Muscle of arm (tissue), 12 donors: ENCODE data around the gene ABCA13. TPM values are rescaled to one million over a fixed set of nuclear protein-coding genes. Genes with fewer than 3 reads are reported as not detected.

Source experiments
- DNase-seq: peaks from one replicate; pipeline ENCODE4 v3.0.0-alpha.2; 2013
- polyA plus RNA-seq, 12 donors: library from polyadenylated mRNA; unstranded; fragments of 120-200 nt; gene quantifications; one replicate each; pipeline ENCODE4 v1.2.1, GENCODE V29; 2013; ENCODE audit not compliant: insufficient read length in 12 of 12

Gene ABCA13
- polyA plus RNA-seq, 12 donors: 0.01 to 0.36 (median 0.11) TPM; not detected in 2

DNA sequence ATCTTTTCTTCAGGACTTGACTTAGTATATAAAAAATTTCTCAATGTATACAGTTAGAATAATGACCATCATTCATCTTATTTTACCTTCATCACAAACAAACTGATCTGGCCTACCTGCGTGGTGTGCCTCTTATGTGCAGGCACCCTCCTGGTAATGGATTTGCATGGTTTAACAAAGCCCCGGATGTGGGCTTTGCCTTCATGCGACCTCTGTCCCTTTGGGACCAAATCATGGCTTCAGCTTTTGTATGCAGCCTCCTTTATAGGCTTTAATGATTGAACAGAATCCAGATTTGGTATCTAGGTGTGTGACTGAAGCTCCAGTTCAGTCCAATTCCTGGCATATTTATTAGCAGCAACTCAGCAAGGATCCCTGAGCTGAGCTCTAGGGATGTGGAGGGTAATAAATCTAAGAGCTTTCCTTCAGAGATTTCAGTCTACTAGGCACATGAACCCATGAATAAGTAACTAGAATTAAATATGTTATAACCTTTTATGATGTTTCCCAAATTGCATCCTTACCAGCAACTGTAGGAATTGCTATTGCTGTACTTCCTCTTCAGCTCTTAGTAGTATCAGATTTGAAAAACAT, 256.9 kb downstream of the ABCA13 start:
- DNase-seq: no peak

DNA sequence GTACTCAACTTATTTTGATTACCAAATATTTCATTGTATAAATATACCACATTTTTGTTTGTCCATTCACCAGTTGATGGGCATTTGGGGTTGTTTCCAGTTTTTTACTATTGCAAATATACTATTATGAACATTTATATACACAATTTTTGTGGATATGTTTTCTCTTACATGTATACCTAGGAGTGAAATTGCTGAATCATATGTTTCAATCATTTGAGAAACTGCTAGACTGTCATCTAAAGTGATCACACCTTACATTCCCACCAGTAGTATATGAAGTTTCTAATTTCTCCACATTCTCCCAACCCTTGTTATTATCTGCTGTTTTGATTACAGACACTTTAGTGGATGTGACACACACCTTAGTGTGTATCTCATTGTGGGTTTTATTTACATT, 257.9 kb downstream of the ABCA13 start:
- no peak for DNase-seq

DNA sequence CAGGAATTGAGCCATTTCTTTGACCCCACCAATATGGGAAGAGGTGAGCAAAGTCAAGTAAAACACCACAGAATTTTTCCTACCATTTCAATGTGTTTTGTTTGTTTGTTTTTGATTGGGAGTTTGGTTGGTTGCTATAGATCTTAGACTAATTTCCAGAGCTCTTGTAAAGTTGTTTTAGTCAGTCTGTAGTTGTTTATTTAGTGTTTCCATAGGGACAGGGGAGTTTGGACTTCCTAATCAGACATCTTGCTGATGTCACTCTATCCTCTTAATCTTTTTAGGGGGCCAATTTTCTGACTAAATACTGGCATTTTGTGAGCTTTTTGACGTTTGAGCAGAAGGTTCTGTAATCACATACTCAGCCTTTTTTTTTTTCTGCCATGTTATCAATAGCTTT, 266.9 kb downstream of the ABCA13 start:
- DNase-seq: no peak

DNA sequence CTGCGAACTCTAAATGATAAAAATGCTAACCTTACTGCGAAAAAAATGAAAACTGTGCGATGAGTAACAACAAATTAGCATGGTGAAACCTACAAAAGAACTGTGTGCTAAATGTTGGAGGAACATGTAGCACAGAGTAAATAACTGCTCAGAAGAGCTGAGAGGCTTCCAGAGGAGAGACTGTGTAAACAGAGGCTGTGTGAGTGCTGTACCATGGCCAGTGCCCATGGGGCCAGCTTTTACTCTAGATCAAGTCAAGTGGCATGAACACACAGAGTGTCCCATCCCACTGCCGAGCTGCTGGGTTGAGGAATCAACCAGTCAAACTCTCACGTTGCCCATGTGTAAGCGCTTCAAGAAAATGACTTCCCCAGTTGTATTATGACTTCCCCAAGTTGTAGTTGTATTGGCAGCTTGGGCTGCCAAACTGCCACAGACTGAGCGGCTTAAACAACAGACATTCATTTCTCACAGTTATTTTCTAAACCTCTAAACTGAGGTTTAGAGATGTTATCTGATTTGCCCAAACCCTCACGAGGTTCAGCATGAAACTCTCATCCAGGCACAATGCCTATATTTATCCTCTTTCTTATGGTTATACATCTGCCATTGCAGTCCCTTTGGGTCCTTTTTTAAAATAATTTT, 270.7 kb downstream of the ABCA13 start:
- DNase-seq: no peak

DNA sequence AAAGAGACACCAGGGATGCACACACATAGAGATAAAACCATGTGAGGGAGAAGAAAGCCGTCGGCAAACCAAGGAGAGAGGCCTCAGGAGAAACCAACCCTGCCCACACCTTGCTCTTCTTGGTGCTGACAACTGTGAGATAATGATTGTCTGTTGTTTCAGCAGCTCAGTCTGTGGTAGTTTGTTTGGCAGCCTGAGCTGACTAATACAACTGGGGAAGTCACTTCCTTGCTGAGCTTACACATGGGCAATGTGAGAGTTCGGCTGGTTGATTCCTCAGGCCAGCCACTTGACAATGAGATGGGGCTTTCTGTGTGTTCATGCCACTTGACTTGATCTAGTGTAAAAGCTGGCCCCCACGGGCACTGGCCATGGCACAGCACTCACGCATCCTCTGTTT, 271.8 kb downstream of the ABCA13 start:
- no peak for DNase-seq

DNA sequence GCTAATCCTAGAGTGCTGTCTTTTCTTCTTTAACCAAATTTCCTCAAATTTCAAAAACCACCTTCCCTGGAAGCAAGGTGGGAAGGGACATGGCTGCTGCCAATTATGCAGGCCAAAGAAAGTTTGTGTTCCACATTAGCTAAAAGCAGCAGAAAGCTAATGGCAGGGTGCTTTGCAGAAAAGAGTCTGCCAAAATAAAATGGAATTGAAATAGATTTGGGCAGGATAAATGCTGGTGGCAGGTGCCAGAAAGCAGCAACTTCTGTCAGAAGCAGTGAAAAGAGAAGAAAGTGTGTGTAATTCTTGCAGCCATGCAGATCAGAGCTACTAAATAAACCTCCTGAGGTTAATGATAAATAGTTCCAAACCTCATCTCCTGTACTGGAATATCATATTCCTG, 275.5 kb downstream of the ABCA13 start:
- DNase-seq: no peak

DNA sequence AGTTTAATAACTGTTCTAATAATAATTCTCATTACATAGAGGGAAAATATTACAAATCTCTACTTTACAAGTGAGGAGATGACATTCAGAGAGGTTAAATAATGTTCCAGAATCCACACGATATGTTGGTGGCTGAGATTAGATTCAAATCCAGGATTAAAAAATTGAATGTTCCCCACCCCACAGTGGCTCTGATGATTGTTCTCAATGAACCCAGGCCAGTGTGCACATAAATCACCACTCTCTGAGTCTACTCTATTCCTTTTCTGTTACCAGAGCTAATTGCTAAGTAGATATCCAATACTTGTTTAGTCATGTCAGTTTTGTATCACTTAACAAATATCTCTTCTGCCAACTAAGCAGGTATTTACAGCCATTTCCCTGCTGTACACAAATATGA, 281.0 kb downstream of the ABCA13 start:
- no peak for DNase-seq

DNA sequence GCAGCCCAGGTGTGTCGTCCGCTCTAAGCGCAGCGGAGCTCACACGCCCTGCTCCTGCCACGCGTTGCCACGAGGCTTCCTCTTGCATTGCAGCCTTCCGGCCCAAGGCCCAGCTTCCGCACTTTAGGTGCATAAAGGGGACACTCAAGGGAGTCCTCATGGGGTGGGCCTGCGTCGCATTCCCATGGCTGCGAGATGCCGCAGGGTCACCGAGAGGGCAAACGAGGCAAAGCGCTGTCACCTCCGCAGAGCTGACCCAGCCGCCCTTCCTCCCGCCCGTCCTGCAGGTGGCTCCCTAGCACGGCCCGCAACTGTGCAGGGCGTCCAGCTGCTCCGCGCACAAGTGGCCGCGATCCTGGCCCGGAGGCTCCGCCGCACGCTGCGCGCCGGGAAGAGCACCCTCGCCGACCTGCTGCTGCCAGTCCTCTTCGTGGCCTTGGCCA, 283.5 kb downstream of the ABCA13 start:
- DNase-seq: no peak

DNA sequence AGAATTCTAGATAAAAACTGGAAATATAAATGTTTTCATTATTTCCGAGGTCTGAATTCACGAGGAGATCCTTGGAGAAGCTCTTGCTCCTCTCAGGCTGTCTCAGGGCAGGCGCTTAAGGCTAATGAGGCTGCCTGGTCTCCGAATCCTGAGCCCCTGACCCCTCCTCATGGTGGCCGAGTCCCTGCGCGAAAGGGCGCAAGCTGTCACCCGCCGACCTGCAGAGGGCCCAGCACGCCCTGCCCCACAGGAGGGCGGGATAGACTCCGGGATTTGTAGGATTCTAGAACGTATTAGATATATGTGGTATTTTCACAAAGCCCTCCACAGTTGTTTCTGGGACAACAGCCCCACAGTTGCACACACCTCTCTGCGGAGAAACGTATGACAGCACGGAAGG, 284.1 kb downstream of the ABCA13 start:
- no peak for DNase-seq

DNA sequence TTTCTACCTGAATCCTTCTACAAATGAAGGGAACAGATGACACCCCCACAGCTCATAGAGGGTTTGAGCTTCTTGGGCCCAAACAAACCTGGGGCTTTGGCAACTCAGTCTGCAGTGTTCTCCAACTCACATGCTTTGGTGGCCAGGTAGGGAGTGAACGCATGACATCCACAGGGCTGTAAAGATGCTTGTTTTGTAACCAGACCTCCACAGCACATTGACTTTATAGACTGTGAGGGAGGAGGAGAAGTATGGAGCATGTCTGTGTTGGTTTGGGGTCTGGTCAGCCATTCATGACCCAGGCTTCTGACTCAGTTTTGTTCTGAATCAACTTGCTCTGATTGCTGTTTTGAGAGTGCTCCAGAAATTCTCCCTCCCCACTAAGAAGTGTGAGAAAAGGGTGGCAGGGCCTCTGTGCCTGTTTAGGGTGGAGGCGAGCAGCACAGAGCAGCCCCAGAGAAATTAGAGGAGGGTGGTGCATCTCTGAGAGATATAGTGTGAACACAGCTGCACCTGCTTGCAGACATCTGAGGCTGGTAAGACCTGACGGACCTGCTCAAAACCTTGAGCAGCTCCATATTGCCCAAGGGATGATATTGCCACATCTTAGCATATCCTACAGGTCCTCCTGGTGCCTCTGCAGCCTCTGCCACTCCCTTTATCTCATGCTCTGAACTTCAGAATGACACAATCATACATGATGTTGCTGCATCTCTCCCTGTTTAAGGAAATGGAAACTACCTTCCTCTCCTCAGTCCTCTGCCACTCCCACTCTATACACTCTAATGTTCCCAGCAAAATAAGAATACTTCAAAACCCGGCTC, 287.7 kb downstream of the ABCA13 start:
- DNase-seq: no peak

DNA sequence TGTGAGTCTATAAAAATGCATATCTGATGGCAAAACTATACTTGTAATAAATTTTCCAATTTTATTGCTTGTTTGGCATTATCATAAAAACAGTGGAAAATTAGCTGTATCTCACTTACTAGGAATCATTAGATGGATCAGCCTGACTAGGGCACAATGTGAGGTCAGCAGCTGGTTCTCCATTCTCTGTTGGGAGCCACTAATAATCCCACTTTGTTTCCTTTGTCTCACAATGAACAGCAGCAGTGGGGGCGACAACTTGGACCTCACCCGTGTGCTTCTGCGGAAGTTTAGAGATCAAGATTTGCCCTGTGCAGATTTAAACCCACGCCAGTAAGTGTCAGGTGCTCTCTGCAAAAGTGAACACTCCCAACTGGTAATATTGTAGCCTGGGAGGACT, 295.5 kb downstream of the ABCA13 start:
- no peak for DNase-seq

DNA sequence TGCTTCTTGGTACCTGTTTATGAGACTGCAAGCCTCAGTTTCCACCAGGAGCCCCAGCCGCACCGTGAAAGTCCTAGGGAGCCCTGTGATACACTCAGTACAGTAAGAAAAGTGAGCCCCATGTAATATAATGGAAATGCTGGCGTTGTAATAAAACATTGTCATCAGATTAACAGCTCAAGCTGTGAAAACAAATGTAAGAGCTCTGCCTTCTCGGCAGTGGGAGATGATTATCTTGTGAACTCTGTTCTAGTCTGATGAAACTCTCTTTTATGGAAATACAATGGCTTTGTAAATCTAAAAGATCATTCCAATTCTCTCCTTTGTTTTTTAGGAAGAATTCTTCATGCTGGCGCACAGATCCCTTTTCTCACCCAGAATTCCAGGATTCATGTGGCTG, 299.9 kb downstream of the ABCA13 start:
- DNase-seq: no peak

DNA sequence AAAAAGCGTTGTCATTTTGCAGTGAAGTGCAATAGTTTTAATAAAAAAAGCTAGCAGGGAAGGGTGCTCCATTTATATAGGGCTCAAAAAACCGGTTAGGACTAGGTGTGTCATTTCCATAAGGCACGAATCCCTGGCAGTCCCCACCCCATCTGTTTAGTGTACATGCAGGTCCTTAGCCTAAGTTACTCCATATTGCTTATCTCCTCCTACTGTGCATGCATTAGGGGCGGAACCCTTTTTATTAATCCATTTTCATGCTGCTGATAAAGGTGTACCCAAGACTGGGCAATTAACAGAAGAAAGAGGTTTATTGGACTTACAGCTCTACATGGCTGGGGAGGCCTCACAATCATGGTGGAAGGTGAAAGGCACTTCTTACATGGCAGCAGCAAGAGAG, 301.4 kb downstream of the ABCA13 start:
- DNase-seq: no peak

DNA sequence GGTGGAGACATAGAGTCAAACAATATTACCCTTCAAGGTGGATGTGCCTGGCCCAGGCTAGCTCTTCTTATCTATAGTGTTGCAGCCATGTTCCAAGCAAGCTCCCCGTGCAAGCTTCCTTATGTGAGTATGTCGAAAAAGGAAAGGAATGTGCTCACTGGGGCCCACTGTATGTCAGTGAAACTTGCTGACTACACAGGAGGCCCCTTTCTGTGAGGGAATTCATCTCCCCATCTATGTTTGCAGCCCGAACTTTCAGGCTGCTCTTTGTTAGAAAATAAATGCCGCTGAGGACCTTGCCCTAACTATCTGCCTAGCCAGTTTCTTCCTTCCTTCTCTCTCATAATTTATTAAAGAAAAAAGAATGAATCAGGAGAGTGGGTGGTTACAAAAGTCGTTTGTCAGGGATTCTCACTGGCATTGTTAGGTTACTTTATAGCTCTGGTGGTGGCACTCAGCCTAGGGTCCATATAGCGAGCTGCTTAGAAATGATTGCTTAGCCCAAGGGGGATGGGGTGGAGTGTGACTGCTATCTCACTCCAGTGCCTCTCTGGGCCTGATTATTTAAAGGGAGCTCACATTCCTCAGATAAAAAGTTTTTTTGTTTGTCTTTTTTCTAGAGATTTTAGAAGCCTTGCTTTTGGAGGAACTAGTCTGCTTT, 302.1 kb downstream of the ABCA13 start:
- DNase-seq: no peak

DNA sequence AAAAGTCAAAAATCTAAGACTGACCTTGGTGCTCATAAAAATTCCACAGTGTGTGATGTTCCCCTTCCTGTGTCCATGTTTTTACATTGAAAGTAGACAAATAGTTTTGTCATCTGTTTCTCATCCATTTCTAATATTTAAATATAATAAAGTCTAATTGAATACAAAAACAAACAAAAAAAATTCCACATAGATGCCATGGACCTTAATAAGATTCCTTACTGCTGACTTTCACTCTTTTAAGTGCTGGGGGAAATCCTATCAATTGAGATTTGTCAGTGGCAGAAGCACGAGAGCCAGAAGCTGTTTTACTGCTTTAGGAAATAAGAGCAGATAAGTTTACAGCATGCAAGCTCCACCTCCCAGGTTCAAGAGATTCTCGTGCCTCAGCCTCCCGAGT, 310.0 kb downstream of the ABCA13 start:
- no peak for DNase-seq

DNA sequence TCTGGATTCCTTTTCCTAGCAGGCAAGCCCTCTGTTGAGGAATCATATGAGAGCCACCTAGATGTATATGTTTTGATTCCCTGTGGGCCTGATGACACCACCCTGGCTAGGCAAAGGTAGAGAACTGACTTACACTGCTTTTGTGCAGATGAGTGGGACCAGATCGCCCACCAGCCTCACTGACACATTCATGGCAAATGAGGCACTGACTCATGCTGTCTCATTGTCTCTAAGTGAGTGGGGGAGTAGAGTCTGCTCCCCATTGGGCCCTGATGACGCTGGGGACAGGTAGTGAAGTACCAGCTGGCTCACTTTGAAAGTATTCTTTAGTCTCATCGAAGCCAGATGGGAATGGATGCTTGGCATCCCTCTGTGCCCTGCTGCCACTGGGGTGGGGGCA, 326.3 kb downstream of the ABCA13 start:
- no peak for DNase-seq

DNA sequence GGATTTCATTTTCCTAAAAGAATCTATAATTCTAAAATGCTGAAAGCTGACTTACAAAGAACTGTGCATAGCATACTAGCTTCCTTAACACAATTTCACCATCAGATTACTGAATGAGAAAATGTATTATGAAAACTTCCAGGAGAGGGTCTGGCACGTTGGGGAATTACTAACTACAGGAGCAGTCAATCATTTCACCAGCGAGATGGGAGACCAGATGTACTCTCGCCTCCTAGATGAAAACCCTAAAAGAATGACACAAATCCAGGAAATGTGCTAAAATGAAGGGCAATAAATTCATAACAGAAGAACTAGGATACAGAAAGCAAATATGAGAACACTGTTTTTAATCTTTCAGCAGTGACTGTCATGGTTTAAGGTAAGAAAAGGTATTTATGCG, 330.8 kb downstream of the ABCA13 start:
- DNase-seq: no peak

DNA sequence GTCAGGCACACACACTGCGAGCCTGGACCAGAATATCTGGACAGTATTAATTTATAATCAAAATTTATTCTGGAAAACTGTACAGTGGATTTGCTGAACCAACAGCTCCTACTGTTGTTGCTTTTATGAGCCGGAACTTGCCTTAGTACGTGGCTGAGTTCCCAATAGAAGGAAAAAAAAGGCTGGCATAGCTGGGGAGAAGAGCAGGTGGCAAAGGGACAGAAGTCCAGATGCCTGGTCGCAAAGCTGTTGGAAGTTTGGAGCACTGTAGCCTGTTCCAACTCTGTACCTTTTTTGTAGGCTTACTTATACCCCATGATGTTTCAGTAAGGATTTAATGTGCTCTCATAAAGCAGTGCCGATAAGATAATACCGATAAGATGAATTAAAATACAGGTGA, 333.8 kb downstream of the ABCA13 start:
- no peak for DNase-seq

DNA sequence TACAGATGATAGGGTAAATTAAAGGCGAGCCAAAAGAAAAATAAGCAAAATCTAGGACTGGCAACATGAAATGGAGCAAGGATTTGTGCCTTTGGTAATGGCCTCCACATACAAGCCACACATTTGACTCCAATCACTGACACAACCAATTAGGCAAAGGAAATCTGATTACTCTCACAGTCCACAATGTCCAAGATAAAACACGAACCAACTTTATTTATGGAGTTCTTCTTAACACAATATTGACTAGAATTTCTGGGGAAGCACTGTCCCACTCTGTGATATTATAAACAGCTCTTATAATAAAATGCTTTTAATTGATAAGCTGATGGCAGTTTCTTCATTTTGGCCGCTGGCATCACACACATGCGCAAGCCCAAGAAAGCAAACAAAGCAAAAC, 334.2 kb downstream of the ABCA13 start:
- no peak for DNase-seq

DNA sequence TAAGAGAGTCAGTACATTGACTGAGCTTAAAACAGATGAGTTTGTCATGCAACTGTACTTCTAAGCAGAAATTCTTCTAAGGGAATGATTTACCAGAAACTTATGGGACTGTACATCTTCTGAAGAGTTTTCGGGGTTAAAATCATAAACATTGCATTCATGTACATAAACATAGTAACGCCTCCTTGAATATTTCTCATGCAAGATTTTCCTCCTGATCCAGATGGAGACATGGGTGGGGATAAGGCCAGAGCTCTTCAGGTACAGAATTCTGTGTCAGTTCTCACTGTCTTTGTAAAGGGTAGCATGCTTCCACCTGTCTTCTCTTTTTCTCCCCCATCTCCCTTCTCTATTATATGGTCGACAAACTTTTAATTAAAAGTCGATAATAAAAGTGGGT, 335.3 kb downstream of the ABCA13 start:
- DNase-seq: no peak

DNA sequence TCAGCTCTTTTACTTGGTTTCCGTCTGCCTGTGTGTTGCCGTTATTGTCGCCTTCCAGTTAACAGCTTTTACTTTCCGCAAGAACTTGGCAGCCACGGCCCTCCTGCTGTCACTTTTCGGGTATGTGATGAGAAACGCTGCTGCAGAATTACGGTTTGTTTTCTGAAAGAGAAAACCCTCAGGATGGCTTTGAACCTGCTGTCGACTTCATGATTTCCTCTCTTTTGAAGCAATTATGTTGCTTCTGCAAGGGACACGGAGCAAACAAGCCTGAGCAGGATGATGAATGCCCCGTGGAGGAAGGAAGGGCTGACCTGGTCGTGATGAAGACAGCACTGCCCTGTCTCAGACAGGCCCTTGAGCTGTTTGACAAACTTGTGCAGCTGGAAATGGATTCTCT, 339.8 kb downstream of the ABCA13 start:
- DNase-seq: no peak

DNA sequence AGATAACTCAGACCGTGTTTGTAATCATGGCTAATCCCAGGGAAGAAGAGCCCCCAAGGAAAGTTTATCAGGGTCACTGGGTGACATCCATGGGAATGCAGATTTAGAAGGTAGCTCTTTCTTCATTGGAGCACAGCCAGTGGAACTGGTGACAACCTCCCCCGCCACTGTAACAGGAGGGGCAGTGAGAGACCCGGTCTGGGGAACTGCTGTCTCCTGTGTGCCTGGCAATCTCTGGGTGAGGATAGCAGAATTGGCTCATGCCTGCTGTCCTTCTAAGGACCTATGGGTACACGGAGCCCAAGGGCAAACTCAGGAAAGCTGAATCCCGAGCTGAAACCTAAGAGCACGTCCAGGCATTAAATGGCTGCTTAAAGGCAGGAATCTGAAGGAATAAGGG, 341.6 kb downstream of the ABCA13 start:
- no peak for DNase-seq

DNA sequence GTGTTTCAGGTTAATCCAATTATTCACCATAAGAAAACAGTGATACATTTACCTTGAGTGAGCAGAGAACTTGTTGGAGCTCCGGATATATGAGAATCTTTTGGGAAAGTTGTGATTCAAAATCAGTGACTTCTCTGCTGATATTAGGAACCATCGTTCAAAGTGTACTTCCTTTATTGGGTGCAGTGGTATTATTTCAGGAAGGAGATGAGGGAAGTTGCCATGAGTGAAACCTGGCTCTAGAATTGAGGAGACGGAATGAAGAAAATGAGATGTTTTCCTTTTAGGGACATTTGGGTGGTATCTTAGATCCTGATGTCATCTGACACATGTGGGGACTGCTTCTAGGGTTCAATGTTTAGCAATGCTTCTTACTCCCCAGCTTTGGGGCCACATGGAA, 343.9 kb downstream of the ABCA13 start:
- no peak for DNase-seq
